Measurements from ENCODE around the gene GRB7. TPM values are rescaled to one million over a fixed set of nuclear protein-coding genes. Genes with fewer than 3 reads are reported as not detected.
"Not testable (repeated sequence)": the region's sequence is repeated elsewhere in the genome, so short reads cannot be mapped to it uniquely, and the experiment has no call there.

GRB7 gene
- total and polyA plus RNA-seq, 2 donors (not counting 3 experiments of a cell fraction or from before 2014, with no cell fraction given), result 0.04 TPM; not detected in 1

DNA sequence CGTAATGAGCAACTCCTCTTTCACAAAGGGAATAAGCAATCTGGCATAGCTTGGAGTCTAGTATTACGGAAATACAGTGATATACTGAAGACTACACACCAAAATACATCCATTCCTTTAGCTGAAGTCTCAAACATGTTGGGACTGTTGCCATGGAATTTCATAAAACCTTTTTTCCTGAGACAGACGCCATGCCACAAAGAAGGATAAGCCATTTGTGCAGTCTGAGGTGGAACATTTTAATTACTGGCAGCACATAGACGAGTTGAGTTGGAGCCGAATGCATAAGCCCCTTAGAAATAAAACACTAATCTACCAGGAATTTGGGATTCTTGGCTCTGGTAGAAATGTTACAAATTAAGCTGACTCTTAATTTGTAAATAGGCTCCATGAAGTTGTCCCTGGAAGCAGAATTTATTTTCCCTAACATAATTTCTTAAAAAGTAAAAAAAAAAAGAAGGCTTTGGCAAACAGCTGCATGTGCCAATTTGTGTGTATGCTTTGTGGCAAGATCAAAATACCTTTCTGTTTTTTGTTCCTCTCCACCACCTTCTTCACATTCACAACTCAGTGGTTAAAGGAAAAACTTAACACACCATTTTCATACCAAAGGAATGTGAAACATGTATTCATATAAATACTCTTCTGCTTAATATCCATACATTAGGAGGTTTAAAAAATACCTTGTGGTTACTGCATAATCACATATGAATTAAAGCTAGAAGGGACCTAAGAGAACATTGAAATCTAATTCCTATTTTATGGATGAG, 25.5 kb downstream of the GRB7 start:
- dilution Hi-C loops (cut with MboI; ENCODE audit: extremely low pct_ligation_motif_present, low sequenced_read_pairs) (no loop called here), intact Hi-C loops (cut with micrococcal nuclease) (no loop called here)
- Histone ChIP-seq H3K4me1 (ENCODE audit: control insufficient read depth, extremely low read depth, insufficient read depth, low read length) (no peaks in the 10 kb centered on the region), H3K27ac (ENCODE audit: insufficient read depth, low read depth, low read length) (no peak overlapping the region), H3K79me2 (ENCODE audit: control insufficient read depth, insufficient read depth, low read length) (no peaks in the 10 kb centered on the region), H4K20me1 (replicated peaks; ENCODE audit: control insufficient read depth, extremely low read depth, insufficient read depth, low read length) (no peaks in the 10 kb centered on the region), H3K9ac (replicated peaks; ENCODE audit: extremely low read depth, insufficient read depth, low read length) (no peak overlapping the region), H2AFZ (ENCODE audit: low read depth, low read length) (no peak overlapping the region), H3K4me2 (ENCODE audit: insufficient read depth, low read length) (no peak overlapping the region), H3K36me3 (ENCODE audit: control insufficient read depth in 2 of 2, extremely low read depth in 1 of 2, insufficient read depth in 2 of 2, low read length in 2 of 2) (no peaks in the 10 kb centered on the region), H3K9me1 (replicated peaks; ENCODE audit: control insufficient read depth, extremely low read depth, insufficient read depth, low read length) (no peaks in the 10 kb centered on the region), H3K9me3 (replicated peaks; ENCODE audit: control insufficient read depth, insufficient read depth, low read length) (no peaks in the 10 kb centered on the region), H3K27me3 (ENCODE audit: control insufficient read depth in 2 of 2, insufficient read depth in 2 of 2, low read length in 2 of 2) (peaks cover 28 to 32% of the 10 kb centered on the region in 2 experiments), H3K4me3 (replicated peaks in 1 of 3; ENCODE audit: insufficient read depth in 1 of 3, low read depth in 1 of 3, low read length in 3 of 3) (no peak overlapping the region)
- no TSS peak for BruUV-seq (replicated peaks)
- TF ChIP-seq POLR2AphosphoS5 (IDR thresholded peaks at IDR 0.05; ENCODE audit: insufficient read depth, low read depth, low read length), result no peak
- TF ChIP-seq GATA2 (IDR thresholded peaks at IDR 0.05; ENCODE audit: insufficient read depth, insufficient read length, low read depth, low read length), result no peak
- TF ChIP-seq MAX (IDR thresholded peaks at IDR 0.05; ENCODE audit: insufficient read depth, insufficient read length), result no peak
- no peak for TF ChIP-seq MYC (IDR thresholded peaks at IDR 0.05; ENCODE audit: low read depth, low read length)
- no peak for TF ChIP-seq EZH2 (IDR thresholded peaks at IDR 0.05; ENCODE audit: borderline replicate concordance, low read depth, low read length, severe bottlenecking)
- TF ChIP-seq, protein P1, sequence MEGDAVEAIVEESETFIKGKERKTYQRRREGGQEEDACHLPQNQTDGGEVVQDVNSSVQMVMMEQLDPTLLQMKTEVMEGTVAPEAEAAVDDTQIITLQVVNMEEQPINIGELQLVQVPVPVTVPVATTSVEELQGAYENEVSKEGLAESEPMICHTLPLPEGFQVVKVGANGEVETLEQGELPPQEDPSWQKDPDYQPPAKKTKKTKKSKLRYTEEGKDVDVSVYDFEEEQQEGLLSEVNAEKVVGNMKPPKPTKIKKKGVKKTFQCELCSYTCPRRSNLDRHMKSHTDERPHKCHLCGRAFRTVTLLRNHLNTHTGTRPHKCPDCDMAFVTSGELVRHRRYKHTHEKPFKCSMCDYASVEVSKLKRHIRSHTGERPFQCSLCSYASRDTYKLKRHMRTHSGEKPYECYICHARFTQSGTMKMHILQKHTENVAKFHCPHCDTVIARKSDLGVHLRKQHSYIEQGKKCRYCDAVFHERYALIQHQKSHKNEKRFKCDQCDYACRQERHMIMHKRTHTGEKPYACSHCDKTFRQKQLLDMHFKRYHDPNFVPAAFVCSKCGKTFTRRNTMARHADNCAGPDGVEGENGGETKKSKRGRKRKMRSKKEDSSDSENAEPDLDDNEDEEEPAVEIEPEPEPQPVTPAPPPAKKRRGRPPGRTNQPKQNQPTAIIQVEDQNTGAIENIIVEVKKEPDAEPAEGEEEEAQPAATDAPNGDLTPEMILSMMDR (IDR thresholded peaks at IDR 0.05; ENCODE audit: extremely low read depth in 1 of 2, insufficient read depth in 1 of 2, low read depth in 1 of 2, low read length in 2 of 2), result no peak
- TF ChIP-seq POLR2A (IDR thresholded peaks at IDR 0.05; ENCODE audit: low read depth, low read length), result no peak
- no peak for TF ChIP-seq FOS (IDR thresholded peaks at IDR 0.05; ENCODE audit: borderline replicate concordance, insufficient read depth, low read length)
- TF ChIP-seq JUN (IDR thresholded peaks at IDR 0.05; ENCODE audit: borderline replicate concordance, insufficient read depth, insufficient read length, low read depth), result no peak
- ChIA-PET POLR2A (no interaction called here), CTCF (no interaction called here)
- no peak for FAIRE-seq
- no peak for DNase-seq (ENCODE audit: low read depth, low spot score)

GRCh38 chr17:39764171-39764570, 26.4 kb downstream of the GRB7 start:
- intact Hi-C loops (cut with micrococcal nuclease); CTCF ChIA-PET; H3K9ac ChIP-seq (replicated peaks; ENCODE audit: extremely low read depth, insufficient read depth, low read length); H3K4me3 ChIP-seq (replicated peaks in 1 of 3; ENCODE audit: insufficient read depth in 1 of 3, low read depth in 1 of 3, low read length in 3 of 3); H4K20me1 ChIP-seq (replicated peaks; ENCODE audit: control insufficient read depth, extremely low read depth, insufficient read depth, low read length); POLR2A ChIA-PET; H3K27ac ChIP-seq (ENCODE audit: insufficient read depth, low read depth, low read length); H3K79me2 ChIP-seq (ENCODE audit: control insufficient read depth, insufficient read depth, low read length); H3K9me3 ChIP-seq (replicated peaks; ENCODE audit: control insufficient read depth, insufficient read depth, low read length); H2AFZ ChIP-seq (ENCODE audit: low read depth, low read length); H3K4me1 ChIP-seq (ENCODE audit: control insufficient read depth, extremely low read depth, insufficient read depth, low read length); BruUV-seq (replicated peaks); DNase-seq (ENCODE audit: low read depth, low spot score); dilution Hi-C loops (cut with MboI; ENCODE audit: extremely low pct_ligation_motif_present, low sequenced_read_pairs); H3K9me1 ChIP-seq (replicated peaks; ENCODE audit: control insufficient read depth, extremely low read depth, insufficient read depth, low read length); H3K4me2 ChIP-seq (ENCODE audit: insufficient read depth, low read length); H3K36me3 ChIP-seq (ENCODE audit: control insufficient read depth in 2 of 2, extremely low read depth in 1 of 2, insufficient read depth in 2 of 2, low read length in 2 of 2); FAIRE-seq: not testable (repeated sequence)
- H3K27me3 ChIP-seq (ENCODE audit: control insufficient read depth in 2 of 2, insufficient read depth in 2 of 2, low read length in 2 of 2), result peaks cover 31 to 34% of the 10 kb centered on the region in 2 experiments

Measured in endothelial cell of umbilical vein (primary cell).